Ishikawa (cell line): Measurements from ENCODE around the gene NKIRAS1.

Experiments
- CEBPB ChIP-seq: IDR thresholded peaks from 2 replicates; pipeline ENCODE4 v1.6.1; 2012
- CREB1 ChIP-seq: IDR thresholded peaks from 2 replicates; pipeline ENCODE4 v1.6.1; 2012; ENCODE audit warnings: low read depth
- EGR1 ChIP-seq: IDR thresholded peaks from 2 replicates; pipeline ENCODE4 v1.6.1; 2012
- EP300 ChIP-seq: IDR thresholded peaks from 2 replicates; pipeline ENCODE4 v1.6.1; 2012; ENCODE audit warnings: borderline replicate concordance
- FOXM1 ChIP-seq: IDR thresholded peaks from 2 replicates; pipeline ENCODE4 v1.6.1; 2012; ENCODE audit warnings: low read depth, borderline replicate concordance
- NFIC ChIP-seq: IDR thresholded peaks from 2 replicates; pipeline ENCODE4 v1.6.1; 2012
- RAD21 ChIP-seq: IDR thresholded peaks from 2 replicates; pipeline ENCODE4 v1.6.1; 2012; ENCODE audit warnings: low read depth
- TAF1 ChIP-seq: IDR thresholded peaks from 2 replicates; pipeline ENCODE4 v1.6.1; 2012; ENCODE audit warnings: low read depth, mild to moderate bottlenecking
- TCF12 ChIP-seq: IDR thresholded peaks from 2 replicates; pipeline ENCODE4 v1.6.1; 2012; ENCODE audit warnings: low read depth
- TEAD4 ChIP-seq: IDR thresholded peaks from 2 replicates; pipeline ENCODE4 v1.6.1; 2012
- YY1 ChIP-seq: IDR thresholded peaks from 2 replicates; pipeline ENCODE4 v1.6.1; 2012; ENCODE audit warnings: low read depth
- ZBTB7A ChIP-seq: IDR thresholded peaks from 2 replicates; pipeline ENCODE4 v1.6.1; 2012; ENCODE audit warnings: low read depth
- TF ChIP-seq, protein P1 (sequence below): IDR thresholded peaks from 2 replicates; pipeline ENCODE4 v1.6.1; 2012
- TF ChIP-seq, protein P2 (sequence below): IDR thresholded peaks from 2 replicates; pipeline ENCODE4 v1.6.1; 2012
- TF ChIP-seq, protein P3 (sequence below): IDR thresholded peaks from 2 replicates; pipeline ENCODE4 v1.6.1; 2012; ENCODE audit warnings: low read depth, mild to moderate bottlenecking

NKIRAS1 gene

DNA sequence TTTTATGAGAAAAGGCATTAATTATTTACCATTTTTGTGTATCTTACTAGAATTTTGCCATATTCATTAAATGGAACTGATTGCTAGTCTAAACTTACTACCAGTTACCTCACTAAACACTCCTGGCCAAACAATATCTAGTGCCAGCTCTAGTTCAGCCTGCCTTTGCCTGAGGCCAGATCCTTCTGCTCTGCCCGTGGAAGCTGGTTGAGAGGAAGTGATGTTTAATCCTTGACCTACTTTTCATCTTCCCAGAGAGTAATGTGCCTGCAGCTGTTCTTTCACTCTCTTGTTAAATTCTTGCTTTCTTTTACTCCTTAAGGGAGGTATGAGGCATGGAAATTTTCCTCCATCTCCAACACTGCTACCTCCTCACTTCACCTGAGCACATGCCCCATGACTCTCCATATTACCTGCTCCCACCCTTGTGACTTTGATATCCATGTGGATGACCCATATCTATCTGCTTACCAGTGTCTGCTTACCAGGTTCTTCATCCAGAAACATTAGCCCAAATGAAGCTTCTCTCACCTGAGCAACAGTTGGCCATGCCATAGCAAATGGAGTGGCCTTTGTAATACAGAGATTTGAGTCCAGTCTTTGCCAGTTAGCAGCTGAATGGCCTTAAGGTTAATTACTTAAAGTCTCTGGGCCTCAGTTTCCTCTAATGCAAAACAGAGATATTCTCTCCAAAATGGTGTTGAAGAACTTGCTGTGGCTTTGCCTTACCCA lies 57.6 kb downstream of the NKIRAS1 start:
- TF ChIP-seq, protein P1, sequence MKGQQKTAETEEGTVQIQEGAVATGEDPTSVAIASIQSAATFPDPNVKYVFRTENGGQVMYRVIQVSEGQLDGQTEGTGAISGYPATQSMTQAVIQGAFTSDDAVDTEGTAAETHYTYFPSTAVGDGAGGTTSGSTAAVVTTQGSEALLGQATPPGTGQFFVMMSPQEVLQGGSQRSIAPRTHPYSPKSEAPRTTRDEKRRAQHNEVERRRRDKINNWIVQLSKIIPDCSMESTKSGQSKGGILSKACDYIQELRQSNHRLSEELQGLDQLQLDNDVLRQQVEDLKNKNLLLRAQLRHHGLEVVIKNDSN = no peak
- TF ChIP-seq RAD21 = no peak
- TF ChIP-seq CREB1 = no peak
- no peak for TF ChIP-seq TCF12
- TF ChIP-seq YY1 = no peak
- no peak for TF ChIP-seq EP300
- no peak for TF ChIP-seq TAF1
- no peak for TF ChIP-seq EGR1
- TF ChIP-seq, protein P2, sequence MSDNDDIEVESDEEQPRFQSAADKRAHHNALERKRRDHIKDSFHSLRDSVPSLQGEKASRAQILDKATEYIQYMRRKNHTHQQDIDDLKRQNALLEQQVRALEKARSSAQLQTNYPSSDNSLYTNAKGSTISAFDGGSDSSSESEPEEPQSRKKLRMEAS = no peak
- TF ChIP-seq, protein P3, sequence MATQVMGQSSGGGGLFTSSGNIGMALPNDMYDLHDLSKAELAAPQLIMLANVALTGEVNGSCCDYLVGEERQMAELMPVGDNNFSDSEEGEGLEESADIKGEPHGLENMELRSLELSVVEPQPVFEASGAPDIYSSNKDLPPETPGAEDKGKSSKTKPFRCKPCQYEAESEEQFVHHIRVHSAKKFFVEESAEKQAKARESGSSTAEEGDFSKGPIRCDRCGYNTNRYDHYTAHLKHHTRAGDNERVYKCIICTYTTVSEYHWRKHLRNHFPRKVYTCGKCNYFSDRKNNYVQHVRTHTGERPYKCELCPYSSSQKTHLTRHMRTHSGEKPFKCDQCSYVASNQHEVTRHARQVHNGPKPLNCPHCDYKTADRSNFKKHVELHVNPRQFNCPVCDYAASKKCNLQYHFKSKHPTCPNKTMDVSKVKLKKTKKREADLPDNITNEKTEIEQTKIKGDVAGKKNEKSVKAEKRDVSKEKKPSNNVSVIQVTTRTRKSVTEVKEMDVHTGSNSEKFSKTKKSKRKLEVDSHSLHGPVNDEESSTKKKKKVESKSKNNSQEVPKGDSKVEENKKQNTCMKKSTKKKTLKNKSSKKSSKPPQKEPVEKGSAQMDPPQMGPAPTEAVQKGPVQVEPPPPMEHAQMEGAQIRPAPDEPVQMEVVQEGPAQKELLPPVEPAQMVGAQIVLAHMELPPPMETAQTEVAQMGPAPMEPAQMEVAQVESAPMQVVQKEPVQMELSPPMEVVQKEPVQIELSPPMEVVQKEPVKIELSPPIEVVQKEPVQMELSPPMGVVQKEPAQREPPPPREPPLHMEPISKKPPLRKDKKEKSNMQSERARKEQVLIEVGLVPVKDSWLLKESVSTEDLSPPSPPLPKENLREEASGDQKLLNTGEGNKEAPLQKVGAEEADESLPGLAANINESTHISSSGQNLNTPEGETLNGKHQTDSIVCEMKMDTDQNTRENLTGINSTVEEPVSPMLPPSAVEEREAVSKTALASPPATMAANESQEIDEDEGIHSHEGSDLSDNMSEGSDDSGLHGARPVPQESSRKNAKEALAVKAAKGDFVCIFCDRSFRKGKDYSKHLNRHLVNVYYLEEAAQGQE = no peak
- TF ChIP-seq TEAD4 = no peak
- TF ChIP-seq CEBPB = no peak

DNA sequence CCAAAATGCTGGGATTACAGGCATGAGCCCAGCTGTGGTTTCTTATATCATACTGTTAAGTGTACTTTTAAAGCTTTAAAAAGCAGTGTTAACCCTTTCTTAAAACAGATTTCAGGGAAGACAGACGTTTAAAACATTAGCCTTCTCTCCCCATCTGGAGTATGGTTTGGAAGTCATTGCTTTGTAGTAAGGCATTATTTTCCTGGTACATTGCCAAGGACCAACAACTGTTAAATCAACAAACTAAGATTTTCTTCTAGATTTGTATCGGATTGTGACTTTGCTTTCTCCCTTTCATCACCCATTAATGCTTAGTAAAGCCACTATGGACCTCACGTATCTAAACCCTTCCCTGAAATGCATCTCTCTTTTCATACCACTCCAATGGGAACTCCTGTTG lies 60.5 kb downstream of the NKIRAS1 start:
- TF ChIP-seq, protein P3 = no peak
- TF ChIP-seq EP300 (no peak), TAF1 (no peak), ZBTB7A (no peak), RAD21 (no peak), YY1 (no peak), TEAD4 (no peak)
- TF ChIP-seq, protein P1 = no peak

DNA sequence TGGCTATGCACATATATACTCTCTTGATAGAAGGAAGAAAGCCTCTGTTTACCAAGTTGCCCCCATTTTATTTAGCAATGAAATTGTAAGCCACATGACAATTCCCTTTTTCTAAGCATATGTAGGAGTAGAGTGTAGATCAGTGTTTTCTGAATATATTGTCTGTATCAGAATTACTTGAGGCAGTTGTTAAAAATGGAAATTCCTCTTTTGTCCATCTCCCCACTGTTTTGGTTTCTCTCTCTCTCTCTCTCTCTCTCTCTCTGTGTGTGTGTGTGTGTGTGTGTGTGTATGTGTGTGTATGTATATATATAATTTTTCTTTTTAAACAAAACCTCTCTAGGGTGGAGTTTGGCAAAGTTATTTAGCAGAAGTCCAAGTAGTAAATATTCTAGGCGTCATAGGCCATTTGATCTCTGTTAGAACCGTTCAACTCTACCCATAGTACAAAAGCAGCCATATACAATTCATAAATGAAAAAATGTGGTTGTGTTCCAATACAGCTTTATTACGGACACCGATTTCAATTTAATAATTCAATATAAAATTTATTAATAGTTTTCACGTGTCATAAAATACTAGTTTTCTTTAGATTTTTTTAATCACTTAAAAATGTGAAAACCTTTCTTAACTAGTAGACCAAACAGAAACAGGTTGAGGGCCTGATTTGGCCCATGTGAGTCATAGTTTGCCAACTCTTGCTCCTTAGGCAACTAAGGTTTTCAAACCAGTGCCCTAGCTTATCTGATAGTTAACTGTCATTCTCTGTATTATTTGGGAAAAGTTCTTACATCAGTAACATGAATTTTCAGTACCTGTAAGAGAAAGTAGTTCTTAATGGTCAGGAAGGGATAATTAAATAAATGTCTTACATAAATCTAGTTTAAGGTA lies 71.2 kb downstream of the NKIRAS1 start:
- no peak for TF ChIP-seq CREB1
- TF ChIP-seq FOXM1 = no peak
- TF ChIP-seq, protein P2 = no peak
- no peak for TF ChIP-seq TAF1
- TF ChIP-seq EGR1 = no peak
- TF ChIP-seq CEBPB = no peak
- no peak for TF ChIP-seq YY1
- TF ChIP-seq, protein P1 = no peak
- no peak for TF ChIP-seq RAD21
- TF ChIP-seq ZBTB7A = no peak
- no peak for TF ChIP-seq NFIC
- TF ChIP-seq TEAD4 = no peak
- TF ChIP-seq, protein P3 = no peak
- no peak for TF ChIP-seq TCF12
- no peak for TF ChIP-seq EP300
